Motor neuron (in vitro differentiated cells): ENCODE data around the gene MIXL1. TPM values are rescaled to one million over a fixed set of nuclear protein-coding genes. Genes with fewer than 3 reads are reported as not detected.
"Not testable (repeated sequence)": the region's sequence is repeated elsewhere in the genome, so short reads cannot be mapped to it uniquely, and the experiment has no call there.

Experiments
- ATAC-seq, 8 experiments: fragments of 200-7000 bp; cut with Tn5 transposase; replicated peaks in 6 of 8; 2 replicates each; pipeline ENCODE4 v1.8.0; 2021; ENCODE audit warnings: mild to moderate bottlenecking in 8 of 8, moderate library complexity in 8 of 8
- H3K27ac ChIP-seq, 2 donors: fragments of 250-450 bp; sonication (Bioruptor Pico); 2 replicates each; pipeline ENCODE4 v1.9.0; 2021; ENCODE audit warnings: antibody characterized with exemption in 2 of 2, mild to moderate bottlenecking in 2 of 2, moderate library complexity in 1 of 2
- H3K4me1 ChIP-seq, 2 donors: fragments of 250-450 bp; sonication (Bioruptor Pico); replicated peaks in 1 of 2; 2 replicates each; pipeline ENCODE4 v1.6.1; 2021; ENCODE audit warnings: antibody characterized with exemption in 2 of 2, mild to moderate bottlenecking in 2 of 2, moderate library complexity in 1 of 2
- H3K4me3 ChIP-seq, 5 donors: fragments of 250-450 bp; sonication (Bioruptor Pico); 2 replicates each; pipeline ENCODE4 v1.9.0; 2021; ENCODE audit warnings: antibody characterized with exemption in 5 of 5, mild to moderate bottlenecking in 5 of 5, moderate library complexity in 4 of 5
- WGBS, 10 experiments: fragments of 450-650 bp; shearing (Covaris generic); methylation state at CpG; one replicate each; pipeline ENCODE4 v1.0.0; 2022; 5-methylcytosine and 5-hydroxymethylcytosine counted together
- in situ Hi-C, 9 experiments: fragments of 400-800 bp; cut with MboI; loops; one replicate each; pipeline ENCODE4 v1.15.0; 2021; ENCODE audit warnings: low sequenced_read_pairs in 9 of 9, low pct_unique_long_range_greater_than_20kb in 2 of 9; ENCODE audit not compliant: unreplicated experiment in 9 of 9
- total RNA-seq, 8 experiments: library from RNA; unstranded; fragments of 300-600 nt; gene quantifications; 2 replicates each; pipeline versions ENCODE4 v1.2.3 to v1.2.4, GENCODE V29; 2022

MIXL1 gene
- total RNA-seq, 8 experiments from 2014 or later, result 0.11 to 0.81 (median 0.31) TPM; not detected in 1

DNA sequence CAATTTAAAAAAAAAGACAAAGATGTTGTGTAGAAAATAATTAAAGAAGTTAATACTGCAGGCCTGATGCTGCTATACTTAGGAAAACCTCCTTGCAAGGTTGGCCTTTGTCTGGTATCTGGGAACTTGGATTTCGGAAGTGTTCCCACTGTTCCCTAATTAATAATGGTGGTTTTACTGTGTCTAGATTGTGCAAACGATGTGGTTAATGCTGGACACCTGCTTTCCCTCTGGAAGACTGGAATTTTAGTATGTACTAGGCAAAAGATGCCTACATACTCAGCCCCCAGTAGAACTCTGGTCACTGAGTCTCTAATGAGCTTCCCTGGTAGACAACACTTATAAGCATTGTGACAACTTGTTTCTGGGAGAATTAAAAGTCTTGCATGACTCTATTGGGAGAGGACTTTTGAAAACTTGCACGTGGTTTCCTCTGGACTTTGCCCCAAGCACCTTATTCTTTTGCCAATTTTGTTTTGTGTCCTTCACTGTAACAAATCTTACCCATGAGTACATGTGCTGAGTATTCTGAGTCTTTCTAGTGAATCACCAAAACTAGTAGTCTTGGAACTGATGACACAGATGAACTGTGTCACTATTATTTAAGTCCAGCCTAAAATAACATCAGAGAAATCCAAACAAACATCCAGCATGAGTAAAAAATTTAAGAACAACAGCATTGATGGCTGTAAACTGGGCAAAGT, 45.1 kb downstream of the MIXL1 start:
- in situ Hi-C loops, result no loop called here
- no peak overlapping the region for H3K4me3 ChIP-seq
- peak in 1 of 8 experiments; percentile 17 for ATAC-seq
- no peak overlapping the region for H3K27ac ChIP-seq
- peaks cover 2 to 10% of the 10 kb centered on the region in 2 donors for H3K4me1 ChIP-seq
- 43 to 100% (median 80%) methylated on average over 2 to 3 of the region's 3 CpGs; no CpG with 5 or more reads in 1 of the 10 experiments for WGBS, 10 experiments

DNA sequence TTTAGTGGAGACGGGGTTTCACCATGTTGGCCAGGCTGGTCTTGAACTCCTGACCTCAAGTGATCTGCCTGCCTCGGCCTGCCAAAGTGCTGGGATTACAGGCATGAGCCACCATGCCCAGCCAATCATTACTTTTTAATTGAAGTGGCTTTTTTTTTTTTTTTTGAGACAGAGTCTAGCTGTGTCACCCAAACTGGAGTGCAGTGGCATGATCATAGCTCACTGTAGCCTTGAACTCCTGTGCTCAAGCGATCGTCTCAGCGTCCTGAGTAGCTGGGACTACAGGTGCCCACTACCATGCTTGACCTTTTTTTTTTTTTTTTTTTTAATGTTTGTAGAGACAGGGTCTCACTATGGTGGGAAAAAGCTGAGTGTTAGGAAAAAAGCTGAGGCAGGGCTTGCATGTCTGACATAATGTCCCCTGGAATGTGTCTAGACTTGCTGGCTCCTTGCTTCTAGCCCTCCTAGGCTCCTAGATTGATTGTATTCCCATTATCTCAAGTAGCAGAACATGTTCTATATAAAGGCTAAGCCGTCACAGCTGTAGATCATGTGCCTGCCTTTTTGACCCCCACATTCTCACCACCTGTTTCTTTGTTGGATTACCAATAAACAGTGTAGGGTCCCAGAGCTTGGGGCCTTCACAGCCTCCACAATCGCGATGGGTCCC, 48.9 kb downstream of the MIXL1 start:
- H3K4me3 ChIP-seq, H3K4me1 ChIP-seq, in situ Hi-C loops: not testable (repeated sequence)
- ATAC-seq, result peak in 5 of 8 experiments; percentile 42 to 76 (median 54)
- H3K27ac ChIP-seq, result peak overlapping the region in 1 of 2 donors; percentile 56
- 20 to 83% (median 64%) methylated on average over 1 to 8 of the region's 8 CpGs; no CpG with 5 or more reads in 4 of the 10 experiments for WGBS, 10 experiments

DNA sequence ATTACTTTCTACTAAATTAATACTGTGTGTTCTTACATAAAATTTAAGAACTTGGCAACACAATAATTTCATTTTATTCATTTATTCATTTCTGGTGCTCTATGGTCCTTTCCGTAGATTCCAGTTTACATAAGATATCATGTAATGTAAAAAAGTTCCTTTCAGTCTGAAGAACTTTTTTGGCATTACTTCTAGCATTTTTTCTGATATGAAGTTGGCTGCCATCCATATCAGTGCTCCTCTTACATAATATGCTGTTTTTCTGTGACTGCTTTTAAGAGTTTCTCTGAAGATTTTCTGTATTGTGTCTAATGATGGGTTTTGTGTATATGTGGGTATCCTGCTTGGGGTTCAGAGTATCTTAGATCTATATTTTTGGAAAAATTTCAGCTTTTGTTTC, 50.7 kb downstream of the MIXL1 start:
- in situ Hi-C loops, result no loop called here
- WGBS, 10 experiments, result 44 to 100% (median 88%) methylated on average over 1 of the region's 1 CpG; no CpG with 5 or more reads in 3 of the 10 experiments
- Histone ChIP-seq H3K4me3 (no peak overlapping the region), H3K27ac (no peak overlapping the region), H3K4me1 (peaks cover 2 to 10% of the 10 kb centered on the region in 2 donors)
- ATAC-seq, result no peak

DNA sequence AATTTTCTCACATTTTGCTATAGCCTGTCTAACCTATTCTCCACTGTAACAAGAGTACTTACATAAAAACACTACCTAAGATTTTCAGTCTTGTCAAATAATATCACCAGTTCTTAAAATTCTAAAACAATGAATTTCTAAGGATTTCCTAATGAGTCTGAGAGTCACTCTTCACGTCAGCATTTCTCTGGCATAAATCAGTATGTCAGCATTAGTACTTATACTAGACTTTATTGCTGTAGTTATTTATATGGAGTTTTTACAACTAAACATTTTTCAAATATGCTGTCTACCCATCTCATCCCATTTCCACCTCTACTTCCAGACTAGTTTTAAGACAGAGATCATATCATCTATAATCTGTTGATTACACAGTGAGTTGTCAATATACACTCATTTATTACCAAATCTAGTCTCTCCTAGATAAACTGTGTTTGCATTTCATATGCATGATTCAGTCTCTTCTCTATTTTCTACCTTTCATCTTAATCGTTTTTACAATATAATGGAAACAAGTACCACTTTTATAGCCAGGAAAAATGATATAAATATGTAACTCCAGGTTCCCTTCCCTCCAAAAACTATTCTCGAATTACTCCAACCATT, 52.7 kb downstream of the MIXL1 start:
- in situ Hi-C loops, result no loop called here
- Histone ChIP-seq H3K27ac (no peak overlapping the region), H3K4me1 (peaks cover 2 to 10% of the 10 kb centered on the region in 2 donors), H3K4me3 (no peak overlapping the region)
- WGBS, 10 experiments, result 79 to 100% (median 100%) methylated on average over 1 to 3 of the region's 3 CpGs; no CpG with 5 or more reads in 1 of the 10 experiments
- ATAC-seq, result no peak

Other genes starting within 250 kb of the MIXL1 start
- gene SDE2, start 224.3 kb upstream of the MIXL1 start, total RNA-seq, result 10 to 100 TPM; 21.7 to 30.9 (median 27.4) TPM
- 1,000 to 10,000 TPM in 4 of 8 experiments, 100 to 1,000 TPM in 4; 306 to 1,867 (median 1,051) TPM for gene H3-3A, start 160.9 kb upstream of the MIXL1 start, total RNA-seq
- 10 to 100 TPM; 30.9 to 79.1 (median 56.0) TPM for gene ACBD3, start 36.9 kb upstream of the MIXL1 start, total RNA-seq
- 10 to 100 TPM in 1 of 8 experiments, 1 to 10 TPM in 7; 2.0 to 14.1 (median 5.7) TPM for gene LIN9, start 85.5 kb downstream of the MIXL1 start, total RNA-seq
- 100 to 1,000 TPM in 6 of 8 experiments, 10 to 100 TPM in 2; 51.4 to 243 (median 118) TPM for gene PARP1, start 184.4 kb downstream of the MIXL1 start, total RNA-seq